Sciatic nerve (tissue), 2 donors: ENCODE data around the gene VIL1. TPM values are rescaled to one million over a fixed set of nuclear protein-coding genes. Genes with fewer than 3 reads are reported as not detected.

Source experiments
- ATAC-seq: fragments of 200-7000 bp; cut with Tn5 transposase; one replicate; pipeline ENCODE4 v1.9.1; 2020; ENCODE audit warnings: mild to moderate bottlenecking, moderate library complexity
- DNase-seq: peaks from one replicate; pipeline ENCODE4 v3.0.0-alpha.2; 2020; ENCODE audit warnings: low spot score
- intact Hi-C: fragments of 100-400 bp; cut with DNase I; formaldehyde crosslinking; loops from one replicate; pipeline ENCODE4 v1.14.2; 2022
- total RNA-seq: library from RNA; stranded (reverse); fragmentation: NEBNext Ultra II Directional; extraction: Animal tissue kit (Norgen Biotek cat#: 25700); gene quantifications from one replicate; pipeline ENCODE4 v1.2.1, GENCODE V29; 2021
- donor health status: DM: no; HTN: no; CAD: no.
- donor health status: DM: no; HTN: no; CAD: no.

Gene VIL1
- total RNA-seq, 1 donor from 2014 or later = not detected

- DNase-seq (no peak), ATAC-seq (no peak)
- intact Hi-C loops = no loop called here
Measured at GRCh38 chr2:218402911-218403411, 16.0 kb upstream of the VIL1 start.

- intact Hi-C loops = no loop called here
- ATAC-seq = no peak
- no peak for DNase-seq
Measured at GRCh38 chr2:218403810-218404209, 15.1 kb upstream of the VIL1 start.

- DNase-seq = peak; percentile 70
Measured at GRCh38 chr2:218404351-218405085, 14.4 kb upstream of the VIL1 start.

GRCh38 chr2:218405086-218405745, 13.7 kb upstream of the VIL1 start:
- ATAC-seq (peak; percentile 2), DNase-seq (no peak)
- intact Hi-C loops = no loop called here

More at GRCh38 chr2:218404351-218405085, 14.4 kb upstream of the VIL1 start:
- intact Hi-C loops = no loop called here
- ATAC-seq = no peak

DNA sequence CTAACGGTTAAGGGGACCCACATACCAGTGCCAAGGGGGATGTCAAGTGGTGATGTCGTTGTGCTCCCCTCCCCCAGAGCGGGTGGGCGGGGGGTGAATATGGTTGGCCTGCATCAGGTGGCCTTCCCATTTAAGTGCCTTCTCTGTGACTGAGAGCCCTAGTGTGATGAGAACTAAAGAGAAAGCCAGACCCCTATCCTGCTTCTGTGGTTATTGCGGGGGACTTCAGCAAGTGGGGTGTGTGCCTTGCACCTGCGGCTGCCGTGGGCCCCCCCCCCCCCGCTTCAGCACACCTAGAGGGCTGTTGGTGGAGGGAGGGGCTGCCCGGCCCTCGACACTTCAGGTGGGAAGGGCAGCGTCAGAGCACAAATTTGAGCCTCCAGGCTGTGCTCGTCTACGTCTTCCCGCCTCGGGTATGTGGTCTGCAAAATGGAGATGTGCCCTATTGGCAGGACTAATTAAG, 13.1 kb upstream of the VIL1 start:
- intact Hi-C loops = no loop called here
- DNase-seq = peak; percentile 78
- peak; percentile 20 for ATAC-seq

DNA sequence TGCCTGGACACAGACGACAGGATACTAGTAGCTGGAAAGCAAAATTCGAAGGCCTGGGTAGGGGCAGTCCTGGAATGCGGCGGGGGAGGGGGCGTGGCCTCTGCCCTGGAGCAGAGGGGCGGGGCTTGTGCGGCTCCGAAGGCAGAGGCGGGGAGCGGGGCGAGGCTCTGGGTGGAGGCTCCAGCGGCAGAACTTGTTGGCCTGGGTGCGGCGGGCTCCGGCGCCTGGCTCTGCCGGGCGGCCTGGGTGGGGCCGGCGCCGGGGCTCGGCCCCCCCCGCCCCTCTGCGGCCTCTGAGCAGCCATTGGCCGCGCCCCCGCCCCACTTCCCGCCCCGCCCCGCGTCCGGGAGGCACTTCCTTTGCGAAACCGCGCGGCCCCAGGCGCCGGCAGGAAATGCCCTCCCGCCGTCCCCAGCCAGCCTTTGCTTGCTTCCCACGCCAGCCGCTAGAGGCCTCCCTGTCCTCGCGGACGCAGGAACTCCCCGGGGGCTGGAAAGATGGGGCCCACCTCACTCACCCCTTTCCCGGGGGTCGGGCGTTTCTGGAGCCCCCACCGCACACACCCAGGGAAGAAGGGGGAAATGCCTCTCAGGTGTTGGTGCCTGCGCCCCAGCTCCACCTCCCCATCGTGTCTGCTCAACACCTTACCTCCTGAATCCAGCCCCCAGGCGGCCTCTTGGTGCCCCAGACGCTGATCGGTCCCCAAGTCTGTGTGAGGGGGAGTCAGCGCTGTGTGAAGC, 12.5 kb upstream of the VIL1 start:
- ATAC-seq (peak; percentile 87), DNase-seq (peak; percentile 99)
- intact Hi-C loops = no loop called here

DNA sequence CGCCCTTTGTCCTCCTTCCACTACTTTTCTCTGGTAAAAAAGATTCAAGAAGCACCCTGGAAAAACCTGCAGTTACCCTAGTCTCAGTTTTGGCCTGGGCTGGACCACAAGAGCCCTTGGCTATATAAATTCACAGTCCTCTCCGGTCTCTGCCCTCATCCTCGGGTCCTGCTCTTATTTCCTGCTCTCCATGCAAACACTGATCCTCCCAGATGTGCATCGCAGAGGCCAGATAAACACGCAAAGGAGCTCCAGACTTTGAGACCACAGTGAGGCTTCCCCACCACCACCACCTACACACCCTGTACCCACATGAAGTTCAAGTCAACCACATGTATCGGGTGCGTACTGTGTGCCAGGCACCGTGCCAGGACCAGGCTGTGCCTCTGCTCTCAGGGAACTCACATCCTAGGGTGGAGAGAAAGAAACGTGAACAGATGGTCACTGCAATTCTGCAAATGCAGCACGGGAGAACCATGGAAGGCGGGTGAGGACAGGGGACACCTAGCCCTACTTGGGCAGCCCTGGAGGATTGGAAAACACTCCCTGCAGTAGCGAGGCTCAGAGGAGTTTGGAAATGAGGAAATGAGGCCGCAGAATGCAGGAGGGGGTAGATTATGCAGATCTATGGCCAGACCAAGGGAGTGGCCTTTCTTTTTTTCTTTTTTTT, 11.8 kb upstream of the VIL1 start:
- intact Hi-C loops = no loop called here
- DNase-seq (peak; percentile 84), ATAC-seq (peak; percentile 43)

DNA sequence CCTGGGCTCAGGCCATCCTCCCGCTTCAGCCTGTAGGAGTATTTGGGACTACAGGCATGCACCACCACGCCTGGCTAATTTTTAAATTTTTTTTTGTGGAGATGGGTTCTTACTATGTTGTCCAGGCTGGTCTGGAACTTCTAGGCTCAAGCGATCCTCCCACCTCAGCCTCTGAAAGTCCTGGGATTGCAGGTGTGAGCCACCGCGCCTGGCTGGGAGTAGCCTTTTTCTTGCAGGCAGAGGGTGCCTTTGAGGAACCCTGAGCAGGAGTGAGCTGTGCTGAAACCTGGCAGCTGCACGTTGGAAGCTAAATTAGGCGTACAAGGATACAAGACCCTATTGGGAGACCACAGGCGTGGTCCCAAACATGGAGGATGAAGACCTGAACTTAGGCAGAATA, 11.2 kb upstream of the VIL1 start:
- no peak for DNase-seq
- ATAC-seq = no peak
- intact Hi-C loops = no loop called here

DNA sequence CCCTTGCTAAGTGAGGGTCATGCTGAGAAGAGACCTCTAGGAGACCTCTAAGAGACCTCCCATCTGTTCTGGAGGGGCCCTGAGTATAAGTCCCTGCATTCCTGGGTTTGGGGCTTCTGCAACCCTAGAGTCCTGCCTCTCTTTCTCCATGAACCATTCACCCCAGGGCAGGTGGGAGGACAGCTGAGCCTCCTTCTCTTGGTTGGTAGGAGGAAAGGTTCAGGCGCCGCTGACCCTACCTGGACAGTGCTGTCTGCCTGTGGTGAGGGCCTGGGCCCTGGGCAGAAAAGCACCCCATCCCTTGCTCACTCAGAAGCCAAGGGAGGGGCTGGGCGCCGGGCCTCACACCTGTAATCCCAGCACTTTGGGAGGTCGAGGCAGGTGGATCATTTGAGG, 604 bp upstream of the VIL1 start:
- intact Hi-C loops = no loop called here
- no peak for DNase-seq
- ATAC-seq = no peak

GRCh38 chr2:218419630-218420216, 800 bp downstream of the VIL1 start:
- no peak for ATAC-seq
- intact Hi-C loops = no loop called here
- no peak for DNase-seq

- DNase-seq = no peak
- ATAC-seq = no peak
- intact Hi-C loops = no loop called here
Measured at GRCh38 chr2:218421027-218421426, 2.1 kb downstream of the VIL1 start.

DNA sequence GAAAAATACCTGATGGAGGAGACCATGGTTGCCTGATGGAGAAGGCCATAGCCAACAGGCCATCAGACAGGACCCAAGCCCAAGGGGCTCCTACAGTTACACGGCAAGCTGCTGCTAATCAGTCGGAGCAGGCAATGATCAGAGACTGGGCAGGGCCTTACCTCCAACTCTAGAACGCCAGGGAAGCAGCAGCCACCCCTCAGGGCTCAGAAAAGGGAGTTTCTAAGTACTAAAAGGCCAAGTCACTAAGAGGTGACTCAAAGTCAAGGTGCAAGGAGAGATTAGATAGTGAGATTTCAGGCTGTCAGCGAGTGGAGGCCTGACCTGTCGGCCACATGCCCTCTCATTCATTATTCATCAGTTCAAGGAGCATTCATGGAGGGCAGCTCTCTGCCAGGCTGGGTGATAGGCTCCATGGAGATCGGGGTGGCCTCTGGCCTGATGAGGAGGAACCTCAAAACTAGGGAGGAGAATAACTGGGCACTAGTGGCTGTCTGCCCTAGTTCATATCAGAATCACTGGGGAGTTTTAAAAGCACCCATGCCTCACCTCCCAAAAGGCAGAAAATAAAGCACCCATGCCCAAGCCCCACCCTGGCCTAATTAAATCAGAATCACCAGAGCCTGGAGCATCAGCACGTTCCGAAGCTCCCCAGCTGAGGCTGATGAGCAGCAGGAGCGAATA, 3.6 kb downstream of the VIL1 start:
- no peak for ATAC-seq
- intact Hi-C loops = no loop called here
- no peak for DNase-seq

- DNase-seq = no peak
- ATAC-seq = no peak
- intact Hi-C loops = no loop called here
Measured at GRCh38 chr2:218423584-218423983, 4.7 kb downstream of the VIL1 start.

DNA sequence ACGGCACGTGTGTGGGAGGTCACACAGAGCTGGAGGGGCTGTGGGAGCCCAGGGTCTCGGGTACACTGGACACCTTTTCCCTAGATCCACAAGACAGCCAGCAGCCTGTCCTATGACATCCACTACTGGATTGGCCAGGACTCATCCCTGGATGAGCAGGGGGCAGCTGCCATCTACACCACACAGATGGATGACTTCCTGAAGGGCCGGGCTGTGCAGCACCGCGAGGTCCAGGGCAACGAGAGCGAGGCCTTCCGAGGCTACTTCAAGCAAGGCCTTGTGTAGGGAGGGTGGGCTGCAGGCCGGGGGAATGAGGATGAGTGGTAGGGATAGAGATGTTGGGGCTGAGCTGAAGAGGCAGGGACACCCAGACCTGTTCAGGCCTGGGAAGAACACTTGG, 6.6 kb downstream of the VIL1 start:
- intact Hi-C loops = no loop called here
- no peak for ATAC-seq
- DNase-seq = no peak

DNA sequence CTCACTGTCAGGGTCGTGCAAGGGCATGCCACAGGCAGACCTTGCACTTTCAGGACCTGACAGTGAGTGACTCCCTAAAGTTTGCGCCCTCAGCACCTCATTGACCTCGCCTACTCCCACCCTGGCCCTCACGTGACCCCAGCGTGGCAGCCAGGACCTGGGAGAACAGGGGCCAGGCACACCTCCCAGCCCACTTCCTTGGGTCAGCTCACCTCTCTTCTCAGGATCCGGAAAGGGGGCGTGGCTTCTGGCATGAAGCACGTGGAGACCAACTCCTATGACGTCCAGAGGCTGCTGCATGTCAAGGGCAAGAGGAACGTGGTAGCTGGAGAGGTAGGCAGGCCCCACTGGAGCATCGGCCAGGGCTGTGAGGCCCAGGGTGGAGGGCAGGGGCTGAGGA, 8.8 kb downstream of the VIL1 start:
- intact Hi-C loops = no loop called here
- no peak for ATAC-seq
- DNase-seq = no peak

DNA sequence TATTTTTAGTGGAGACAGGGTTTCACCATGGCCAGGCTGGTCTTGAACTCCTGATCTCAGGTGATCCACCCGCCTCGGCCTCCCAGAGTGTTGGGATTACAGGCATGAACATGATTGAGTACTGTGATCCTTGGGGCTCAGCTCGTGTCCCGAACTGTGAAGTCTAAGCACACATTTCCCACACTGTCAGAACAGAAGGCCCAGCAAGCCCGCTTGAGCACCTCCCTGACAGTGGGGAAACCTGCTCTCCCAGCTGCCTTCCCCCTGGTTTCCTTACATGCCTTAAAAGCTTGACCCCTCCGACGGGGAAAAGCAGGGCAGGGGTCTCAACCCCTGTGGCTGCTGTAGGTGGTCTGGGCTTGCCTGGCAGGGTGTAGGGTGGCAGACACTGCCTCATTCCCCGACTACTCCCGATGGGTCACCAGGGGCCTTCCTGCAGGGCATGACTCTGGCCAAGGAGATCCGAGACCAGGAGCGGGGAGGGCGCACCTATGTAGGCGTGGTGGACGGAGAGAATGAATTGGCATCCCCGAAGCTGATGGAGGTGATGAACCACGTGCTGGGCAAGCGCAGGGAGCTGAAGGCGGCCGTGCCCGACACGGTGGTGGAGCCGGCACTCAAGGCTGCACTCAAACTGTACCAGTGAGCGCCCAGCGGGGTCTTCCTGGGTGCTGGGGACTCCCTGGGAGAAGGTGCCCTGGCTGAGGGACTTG, 10.1 kb downstream of the VIL1 start:
- ATAC-seq (no peak), DNase-seq (peak; percentile 50)
- intact Hi-C loops = no loop called here

DNA sequence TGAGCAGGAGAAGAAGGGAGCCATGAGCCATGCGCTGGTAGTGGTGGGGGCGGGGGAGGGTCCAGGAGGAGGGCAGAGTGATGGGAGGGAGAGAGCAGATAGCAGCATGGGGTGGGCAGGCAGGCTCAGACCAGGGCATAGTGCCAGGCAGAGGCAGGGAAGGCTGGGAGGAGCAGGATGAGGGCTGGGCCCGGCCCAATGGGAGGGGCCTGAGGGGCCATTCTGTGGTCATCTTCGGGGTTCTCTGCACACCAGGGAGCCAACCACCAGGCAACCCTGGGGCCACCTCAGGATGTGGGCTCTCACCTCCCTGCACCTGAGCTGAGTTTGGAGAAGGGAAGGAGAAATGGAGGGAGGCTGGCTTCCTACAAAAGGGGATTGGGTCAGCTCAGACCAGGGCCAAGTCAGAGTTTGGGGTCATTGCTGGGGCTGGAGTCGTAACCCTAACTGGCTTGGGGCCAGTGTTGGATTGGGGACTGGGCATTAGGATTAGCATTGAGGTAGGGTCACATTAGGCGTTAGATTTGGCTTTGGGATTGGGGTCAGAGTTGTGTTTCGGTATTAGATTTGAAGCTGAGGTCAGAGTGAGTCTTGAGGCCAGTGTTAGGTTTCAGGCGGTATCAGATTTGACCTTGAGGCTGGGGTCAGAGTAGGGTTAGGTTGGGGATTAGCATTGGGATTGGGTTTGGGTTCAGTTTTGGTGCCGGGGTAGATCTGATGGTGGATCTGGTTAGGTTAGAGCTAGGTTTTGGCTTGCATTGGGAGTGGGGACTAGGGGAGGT, 11.2 kb downstream of the VIL1 start:
- DNase-seq = no peak
- no peak for ATAC-seq
- intact Hi-C loops = no loop called here
